IMR-90 (cell line): ENCODE results near the gene TYMS. TPM values are rescaled to one million over a fixed set of nuclear protein-coding genes. Genes with fewer than 3 reads are reported as not detected.

ENCODE experiments used
- ATAC-seq: fragments of 200-7000 bp; cut with Tn5 transposase; 2 replicates; pipeline ENCODE4 v1.9.1; 2020; ENCODE audit warnings: low read depth, mild to moderate bottlenecking, moderate library complexity
- BruUV-seq: library from RNA; stranded (reverse); fragments of 400-500 nt; replicated peaks from 2 replicates; lab custom pipeline; 2021; lab: Mats Ljungman, UMichigan
- CTCF ChIA-PET: fragments of 300-600 bp; formaldehyde crosslinking; extraction: SDS; loops from one replicate; lab custom pipeline; 2021; ENCODE audit warnings: antibody characterized with exemption; lab: Yijun Ruan, JAX
- POLR2A ChIA-PET: fragments of 300-600 bp; sonication (Branson Sonifier 250); formaldehyde crosslinking; loops from one replicate; lab custom pipeline; 2022; ENCODE audit warnings: antibody characterized with exemption; ENCODE audit not compliant: unreplicated experiment; lab: Charles Lee
- DNase-seq: peaks from one replicate; pipeline ENCODE4 v3.0.0; 2013
- H2AFZ ChIP-seq: replicated peaks from 2 replicates; pipeline ENCODE3; 2013; ENCODE audit warnings: low read length, mild to moderate bottlenecking; ENCODE audit not compliant: poor library complexity
- H2AK5ac ChIP-seq: 2 replicates; pipeline ENCODE4 v1.6.1; 2013; ENCODE audit warnings: low read depth, low read length, inconsistent platforms
- H2AK9ac ChIP-seq: replicated peaks from 2 replicates; pipeline ENCODE3; 2013; ENCODE audit warnings: mild to moderate bottlenecking, low read depth, low read length, moderate library complexity; ENCODE audit not compliant: poor library complexity
- H2BK120ac ChIP-seq: 2 replicates; pipeline ENCODE4 v1.6.1; 2013; ENCODE audit warnings: low read depth, low read length, inconsistent platforms
- H2BK15ac ChIP-seq: 3 replicates; pipeline ENCODE4 v1.6.1; 2013; ENCODE audit warnings: low read depth, low read length, inconsistent platforms
- H2BK20ac ChIP-seq: 2 replicates; pipeline ENCODE4 v1.6.1; 2013; ENCODE audit warnings: low read depth, mild to moderate bottlenecking, inconsistent platforms, low read length, moderate library complexity
- H2BK5ac ChIP-seq: 2 replicates; pipeline ENCODE4 v1.6.1; 2013; ENCODE audit warnings: mild to moderate bottlenecking, low read depth, low read length, inconsistent platforms; ENCODE audit not compliant: poor library complexity, severe bottlenecking
- H3K14ac ChIP-seq: replicated peaks from 2 replicates; pipeline ENCODE4 v1.6.1; 2013; ENCODE audit warnings: low read depth, low read length, inconsistent platforms
- H3K18ac ChIP-seq: 2 replicates; pipeline ENCODE4 v1.6.1; 2013; ENCODE audit warnings: low read depth, low read length, control low read depth
- H3K23ac ChIP-seq: 2 replicates; pipeline ENCODE4 v1.6.1; 2013; ENCODE audit warnings: low read depth, low read length, inconsistent platforms
- H3K27ac ChIP-seq: 2 replicates; pipeline ENCODE4 v1.5.1; 2013; ENCODE audit warnings: mild to moderate bottlenecking, control low read depth, low read length; ENCODE audit not compliant: insufficient read depth
- H3K27me3 ChIP-seq: 2 replicates; pipeline ENCODE4 v1.6.1; 2013; ENCODE audit warnings: low read length; ENCODE audit not compliant: control insufficient read depth, insufficient read depth
- H3K36me3 ChIP-seq: 2 replicates; pipeline ENCODE4 v1.6.1; 2013; ENCODE audit warnings: low read length, mixed read lengths; ENCODE audit not compliant: control insufficient read depth, insufficient read depth
- H3K4ac ChIP-seq: 2 replicates; pipeline ENCODE4 v1.6.1; 2013; ENCODE audit warnings: low read depth, low read length, inconsistent platforms
- H3K4me1 ChIP-seq: 2 replicates; pipeline ENCODE4 v1.6.1; 2013; ENCODE audit warnings: low read length, mixed read lengths; ENCODE audit not compliant: control insufficient read depth, insufficient read depth
- H3K4me2 ChIP-seq: 2 replicates; pipeline ENCODE4 v1.6.1; 2013; ENCODE audit warnings: low read depth, mild to moderate bottlenecking, control low read depth, low read length, moderate library complexity
- H3K4me3 ChIP-seq: 2 replicates; pipeline ENCODE4 v1.5.1; 2013; ENCODE audit warnings: low read depth, mild to moderate bottlenecking, control low read depth, low read length, moderate library complexity; ENCODE audit not compliant: insufficient read depth
- H3K56ac ChIP-seq: 2 replicates; pipeline ENCODE4 v1.6.1; 2013; ENCODE audit warnings: low read length, inconsistent platforms; ENCODE audit not compliant: insufficient read depth; ENCODE audit errors: extremely low read depth
- H3K79me1 ChIP-seq, 2 experiments: 2 replicates each; pipeline ENCODE4 v1.6.1; 2013; ENCODE audit warnings: low read length in 2 of 2, inconsistent platforms in 1 of 2, low read depth in 1 of 2
- H3K9ac ChIP-seq: 2 replicates; pipeline ENCODE4 v1.6.1; 2013; ENCODE audit warnings: low read depth, low read length, control low read depth
- H3K9me1 ChIP-seq: 2 replicates; pipeline ENCODE4 v1.6.1; 2013; ENCODE audit warnings: low read length, inconsistent platforms; ENCODE audit not compliant: insufficient read depth
- H3K9me3 ChIP-seq: 2 replicates; pipeline ENCODE4 v1.6.1; 2013; ENCODE audit warnings: low read length; ENCODE audit not compliant: control insufficient read depth, insufficient read depth
- H4K20me1 ChIP-seq: 2 replicates; pipeline ENCODE4 v1.6.1; 2013; ENCODE audit warnings: low read length, inconsistent platforms; ENCODE audit not compliant: insufficient read depth
- H4K5ac ChIP-seq: 2 replicates; pipeline ENCODE4 v1.6.1; 2013; ENCODE audit warnings: mild to moderate bottlenecking, low read depth, low read length, control low read depth
- H4K8ac ChIP-seq, 2 experiments: 2 replicates each; pipeline ENCODE4 v1.6.1; 2013; ENCODE audit warnings: low read depth in 2 of 2, low read length in 2 of 2, control low read depth in 1 of 2, inconsistent platforms in 1 of 2
- H4K91ac ChIP-seq: 2 replicates; pipeline ENCODE4 v1.6.1; 2013; ENCODE audit warnings: low read depth, low read length, inconsistent platforms; ENCODE audit not compliant: insufficient read depth
- BHLHE40 ChIP-seq: fragments of 150-350 bp; IDR thresholded peaks from 2 replicates; pipeline ENCODE4 v1.6.1; 2016; ENCODE audit warnings: mild to moderate bottlenecking, low read depth, low read length
- CEBPB ChIP-seq: IDR thresholded peaks from 2 replicates; pipeline ENCODE4 v1.6.1; 2012; ENCODE audit warnings: low read depth, low read length, improper control_type of control experiment
- MAZ ChIP-seq: IDR thresholded peaks from 2 replicates; pipeline ENCODE4 v1.6.1; 2012; ENCODE audit warnings: low read depth, mild to moderate bottlenecking, low read length, improper control_type of control experiment, moderate library complexity, borderline replicate concordance
- NFE2L2 ChIP-seq: fragments of 150-350 bp; IDR thresholded peaks from 2 replicates; pipeline ENCODE4 v1.6.1; 2016; ENCODE audit warnings: low read depth, mild to moderate bottlenecking, low read length
- RAD21 ChIP-seq: IDR thresholded peaks from 2 replicates; pipeline ENCODE4 v1.6.1; 2012; ENCODE audit warnings: low read length, improper control_type of control experiment
- RCOR1 ChIP-seq: IDR thresholded peaks from 2 replicates; pipeline ENCODE4 v1.6.1; 2012; ENCODE audit warnings: mild to moderate bottlenecking, low read length, improper control_type of control experiment; ENCODE audit not compliant: insufficient replicate concordance
- RFX5 ChIP-seq: IDR thresholded peaks from 2 replicates; pipeline ENCODE4 v1.8.0; 2012; ENCODE audit warnings: low read depth, mild to moderate bottlenecking, low read length, moderate library complexity
- SMC3 ChIP-seq: fragments of 150-350 bp; IDR thresholded peaks from 2 replicates; pipeline ENCODE4 v1.6.1; 2016; ENCODE audit warnings: low read depth, mild to moderate bottlenecking, antibody characterized with exemption, low read length, moderate library complexity
- WGBS, 2 experiments: methylation state at CpG; one replicate each; pipeline versions ENCODE4 v1.1.5 to v1.1.7; 2013; ENCODE audit warnings: missing lambda C conversion rate in 2 of 2; ENCODE audit not compliant: insufficient read length in 1 of 2; ENCODE audit errors: extremely low coverage in 2 of 2; 5-methylcytosine and 5-hydroxymethylcytosine counted together
- dilution Hi-C: fragments of 300-500 bp; cut with HindIII; formaldehyde crosslinking; loops from one replicate; pipeline ENCODE4 v1.14.3; 2018; ENCODE audit warnings: low sequenced_read_pairs; ENCODE audit not compliant: unreplicated experiment
- in situ Hi-C: fragments of 300-500 bp; cut with MboI; formaldehyde crosslinking; loops from 3 replicates; pipeline ENCODE4 v1.14.3; 2019; ENCODE audit warnings: low sequenced_read_pairs, inconsistent platforms, mixed read lengths
- intact Hi-C: fragments of 100-400 bp; cut with micrococcal nuclease; formaldehyde crosslinking; loops from 2 replicates; pipeline ENCODE4 v1.10.0; 2022
- polyA plus RNA-seq, 3 experiments: library from polyadenylated mRNA; depleted of rRNA; stranded (reverse); fragments of >200 nt; gene quantifications; 2 replicates each; pipeline ENCODE4 v1.2.3, GENCODE V29; 2012; ENCODE audit warnings: low replicate concordance in 1 of 3
- total RNA-seq: library from RNA; depleted of rRNA; stranded (reverse); fragments of >200 nt; gene quantifications from 2 replicates; pipeline ENCODE4 v1.2.3, GENCODE V29; 2012
- TF ChIP-seq, protein P1 (sequence below): conservative IDR thresholded peaks from 2 replicates; pipeline ENCODE4 v1.5.1; 2012; ENCODE audit warnings: mild to moderate bottlenecking, low read depth, low read length, improper control_type of control experiment
- TF ChIP-seq, protein P2 (sequence below): fragments of 150-350 bp; IDR thresholded peaks from 2 replicates; pipeline ENCODE4 v1.6.1; 2016; ENCODE audit warnings: low read depth, mild to moderate bottlenecking, low read length, moderate library complexity, borderline replicate concordance

The TYMS gene
- total and polyA plus RNA-seq, 2 of the 4 experiments (the other 2 are of a cell fraction) = 28.3 to 92.2 TPM

DNA sequence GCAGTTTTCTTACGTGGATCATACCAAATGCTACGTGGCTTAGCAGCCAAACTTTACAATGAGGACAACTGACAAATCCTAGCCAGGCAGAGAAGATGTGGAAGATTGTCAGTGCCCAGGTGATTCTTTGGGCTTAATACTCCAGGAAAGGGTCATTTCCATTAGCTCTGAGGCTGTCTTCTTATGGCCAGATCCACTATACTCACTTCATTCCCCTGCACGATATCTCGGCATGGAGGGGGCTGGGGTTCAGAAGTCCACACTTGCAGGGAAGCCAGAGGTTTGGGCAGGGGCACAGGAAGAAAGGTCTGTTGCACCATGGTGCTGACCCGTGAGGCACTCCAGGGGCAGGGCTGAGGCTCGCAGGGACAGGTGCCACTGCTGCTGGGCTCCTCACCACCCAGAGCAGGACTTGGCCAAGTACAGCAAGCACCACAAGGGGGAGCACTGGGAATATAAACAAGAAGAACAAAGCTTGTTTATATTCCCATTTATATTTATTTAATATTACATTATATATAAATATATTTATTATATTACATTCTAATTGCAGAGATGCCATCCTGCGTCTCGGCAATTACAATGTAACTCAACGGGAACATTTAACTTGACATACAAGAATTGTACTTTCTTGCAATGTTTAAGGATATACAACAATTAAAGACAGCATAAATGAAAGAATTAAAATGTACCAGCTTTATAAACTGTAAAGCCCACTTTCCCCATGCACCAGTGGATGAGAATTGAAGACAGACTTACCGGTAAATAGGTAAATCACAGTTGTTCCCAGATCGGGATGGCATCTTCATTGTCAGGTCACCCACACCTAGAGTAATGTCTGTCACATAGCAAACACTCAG, 33.5 kb upstream of the TYMS start:
- H3K9ac ChIP-seq = no peak overlapping the region
- H3K27me3 ChIP-seq = peaks cover 8% of the 10 kb centered on the region
- ATAC-seq = peak; percentile 85
- dilution Hi-C loops (no loop called here), in situ Hi-C loops (loop anchor here (5.0 kb wide), 2 partner anchors 208 to 342 kb away; no protein-coding TSS in a partner anchor), intact Hi-C loops (loop anchor here (1.0 to 5.0 kb wide), 4 partner anchors 33 to 215 kb away; partner anchors contain the start of gene TYMS)
- ChIA-PET POLR2A (interaction anchor here (0.5 kb wide), 1 partner anchor 13 kb away, joined by 17 read pairs; no protein-coding TSS in a partner anchor), CTCF (interaction anchor here (0.6 to 3.0 kb wide), 19 partner anchors 12 to 339 kb away, joined by 3 to 25 read pairs (median 4); no protein-coding TSS in a partner anchor)
- no peak overlapping the region for H3K14ac ChIP-seq
- 0% methylated on average over 1 of the region's 11 CpGs; no CpG with 5 or more reads in 1 of the 2 experiments for WGBS, 2 experiments
- no peak overlapping the region for H3K27ac ChIP-seq
- no peak for TF ChIP-seq CEBPB
- TF ChIP-seq RAD21 = peak; percentile 67
- TF ChIP-seq, protein P1, sequence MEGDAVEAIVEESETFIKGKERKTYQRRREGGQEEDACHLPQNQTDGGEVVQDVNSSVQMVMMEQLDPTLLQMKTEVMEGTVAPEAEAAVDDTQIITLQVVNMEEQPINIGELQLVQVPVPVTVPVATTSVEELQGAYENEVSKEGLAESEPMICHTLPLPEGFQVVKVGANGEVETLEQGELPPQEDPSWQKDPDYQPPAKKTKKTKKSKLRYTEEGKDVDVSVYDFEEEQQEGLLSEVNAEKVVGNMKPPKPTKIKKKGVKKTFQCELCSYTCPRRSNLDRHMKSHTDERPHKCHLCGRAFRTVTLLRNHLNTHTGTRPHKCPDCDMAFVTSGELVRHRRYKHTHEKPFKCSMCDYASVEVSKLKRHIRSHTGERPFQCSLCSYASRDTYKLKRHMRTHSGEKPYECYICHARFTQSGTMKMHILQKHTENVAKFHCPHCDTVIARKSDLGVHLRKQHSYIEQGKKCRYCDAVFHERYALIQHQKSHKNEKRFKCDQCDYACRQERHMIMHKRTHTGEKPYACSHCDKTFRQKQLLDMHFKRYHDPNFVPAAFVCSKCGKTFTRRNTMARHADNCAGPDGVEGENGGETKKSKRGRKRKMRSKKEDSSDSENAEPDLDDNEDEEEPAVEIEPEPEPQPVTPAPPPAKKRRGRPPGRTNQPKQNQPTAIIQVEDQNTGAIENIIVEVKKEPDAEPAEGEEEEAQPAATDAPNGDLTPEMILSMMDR = peak; percentile 73
- no peak for TF ChIP-seq NFE2L2
- TF ChIP-seq RCOR1 = no peak
- no peak for TF ChIP-seq RFX5
- TF ChIP-seq, protein P2, sequence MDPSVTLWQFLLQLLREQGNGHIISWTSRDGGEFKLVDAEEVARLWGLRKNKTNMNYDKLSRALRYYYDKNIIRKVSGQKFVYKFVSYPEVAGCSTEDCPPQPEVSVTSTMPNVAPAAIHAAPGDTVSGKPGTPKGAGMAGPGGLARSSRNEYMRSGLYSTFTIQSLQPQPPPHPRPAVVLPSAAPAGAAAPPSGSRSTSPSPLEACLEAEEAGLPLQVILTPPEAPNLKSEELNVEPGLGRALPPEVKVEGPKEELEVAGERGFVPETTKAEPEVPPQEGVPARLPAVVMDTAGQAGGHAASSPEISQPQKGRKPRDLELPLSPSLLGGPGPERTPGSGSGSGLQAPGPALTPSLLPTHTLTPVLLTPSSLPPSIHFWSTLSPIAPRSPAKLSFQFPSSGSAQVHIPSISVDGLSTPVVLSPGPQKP = no peak
- no peak for TF ChIP-seq MAZ
- no peak for TF ChIP-seq BHLHE40
- TF ChIP-seq SMC3 = peak; percentile 79
- H3K4me2 ChIP-seq = no peak overlapping the region
- H4K8ac ChIP-seq = no peak overlapping the region
- H4K5ac ChIP-seq = no peak overlapping the region
- no peaks in the 10 kb centered on the region for H3K36me3 ChIP-seq
- no peak overlapping the region for H3K23ac ChIP-seq
- no peak overlapping the region for H2BK20ac ChIP-seq
- no peak overlapping the region for H2BK5ac ChIP-seq
- no peak overlapping the region for H4K91ac ChIP-seq
- H3K9me3 ChIP-seq = no peaks in the 10 kb centered on the region
- no peak overlapping the region for H2AK5ac ChIP-seq
- no peak overlapping the region for H2BK120ac ChIP-seq
- no peak overlapping the region for H2AFZ ChIP-seq
- BruUV-seq = no TSS peak
- no peak overlapping the region for H3K56ac ChIP-seq
- peak overlapping the region; percentile 23 for H2AK9ac ChIP-seq
- no peaks in the 10 kb centered on the region; the same call in 1 of the 2 replicates for H3K4me1 ChIP-seq
- H3K9me1 ChIP-seq = no peaks in the 10 kb centered on the region
- H3K4me3 ChIP-seq = no peak overlapping the region
- H3K4ac ChIP-seq = no peak overlapping the region
- H3K18ac ChIP-seq = no peak overlapping the region
- DNase-seq = peak; percentile 78
- H2BK15ac ChIP-seq = no peak overlapping the region
- H3K79me1 ChIP-seq = no peaks in the 10 kb centered on the region
- H4K20me1 ChIP-seq = no peaks in the 10 kb centered on the region
